Measurements from ENCODE around the gene PTCRA. TPM values are rescaled to one million over a fixed set of nuclear protein-coding genes. Genes with fewer than 3 reads are reported as not detected.

PTCRA gene
- total and polyA plus RNA-seq, 3 donors from 2014 or later: 0.56 TPM; not detected in 2

GRCh38 chr6:42973926-42974325 is 58.1 kb downstream of the PTCRA start:
- Histone ChIP-seq H3K4me1 (no peaks in the 10 kb centered on the region), H3K36me3 (ENCODE audit: low read depth, missing control alignments) (no peaks in the 10 kb centered on the region), H3K4me3 (no peak overlapping the region), H3K27me3 (no peaks in the 10 kb centered on the region), H3K27ac (no peak overlapping the region), H3K9me3 (no peaks in the 10 kb centered on the region)
- intact Hi-C loops (cut with DNase I; ENCODE audit: low total_unique reads): no loop called here
- WGBS, 2 donors: 84 to 97% methylated on average over 3 of the region's 3 CpGs
- no peak for DNase-seq
- TF ChIP-seq CTCF (IDR thresholded peaks at IDR 0.05) (no peak), POLR2A (IDR thresholded peaks at IDR 0.05) (no peak)

- H3K27ac ChIP-seq: no peak overlapping the region
- H3K4me3 ChIP-seq: no peak overlapping the region
- H3K27me3 ChIP-seq: no peaks in the 10 kb centered on the region
- TF ChIP-seq POLR2A (IDR thresholded peaks at IDR 0.05): no peak
- TF ChIP-seq CTCF (IDR thresholded peaks at IDR 0.05): no peak
- no peaks in the 10 kb centered on the region for H3K9me3 ChIP-seq
- 80 to 84% methylated on average over 5 of the region's 5 CpGs for WGBS, 2 donors
- intact Hi-C loops (cut with DNase I; ENCODE audit: low total_unique reads): no loop called here
- DNase-seq: no peak
- H3K4me1 ChIP-seq: peaks cover 7% of the 10 kb centered on the region
- no peaks in the 10 kb centered on the region for H3K36me3 ChIP-seq (ENCODE audit: low read depth, missing control alignments)
These were observed 59.2 kb downstream of the PTCRA start for GRCh38 chr6:42974919-42975505.

Other genes starting within 250 kb of the PTCRA start
- gene PRPH2, start 193.5 kb upstream of the PTCRA start, total RNA-seq: 1 to 10 TPM; 6.0 to 6.6 TPM
- 5.4 TPM for gene PRPH2, start 193.5 kb upstream of the PTCRA start, polyA plus RNA-seq (ENCODE audit: insufficient read depth, low read depth, low replicate concordance)
- 10 to 100 TPM; 40.2 to 52.1 TPM for gene TBCC, start 169.9 kb upstream of the PTCRA start, total RNA-seq
- 35.0 TPM for gene TBCC, start 169.9 kb upstream of the PTCRA start, polyA plus RNA-seq (ENCODE audit: insufficient read depth, low read depth, low replicate concordance)
- gene BICRAL, start 134.0 kb upstream of the PTCRA start, total RNA-seq: 10 to 100 TPM; 20.4 to 21.1 TPM
- gene BICRAL, start 134.0 kb upstream of the PTCRA start, polyA plus RNA-seq (ENCODE audit: insufficient read depth, low read depth, low replicate concordance): 12.5 TPM
- 10 to 100 TPM; 62.6 to 66.8 TPM for gene RPL7L1, start 36.4 kb upstream of the PTCRA start, total RNA-seq
- 51.4 TPM for gene RPL7L1, start 36.4 kb upstream of the PTCRA start, polyA plus RNA-seq (ENCODE audit: insufficient read depth, low read depth, low replicate concordance)
- gene CNPY3, start 13.4 kb downstream of the PTCRA start, total RNA-seq: 10 to 100 TPM; 40.4 to 46.7 TPM
- 74.8 TPM for gene CNPY3, start 13.4 kb downstream of the PTCRA start, polyA plus RNA-seq (ENCODE audit: insufficient read depth, low read depth, low replicate concordance)
- 1 to 10 TPM in 1 of 2 donors, under 1 TPM in 1; 0.31 to 1.7 TPM for gene GNMT, start 44.7 kb downstream of the PTCRA start, total RNA-seq
- gene GNMT, start 44.7 kb downstream of the PTCRA start, polyA plus RNA-seq (ENCODE audit: insufficient read depth, low read depth, low replicate concordance): 0.83 TPM
- 10 to 100 TPM; 22.5 to 50.4 TPM for gene PEX6, start 63.1 kb downstream of the PTCRA start, total RNA-seq
- gene PEX6, start 63.1 kb downstream of the PTCRA start, polyA plus RNA-seq (ENCODE audit: insufficient read depth, low read depth, low replicate concordance): 15.3 TPM
- gene PPP2R5D, start 68.5 kb downstream of the PTCRA start, total RNA-seq: 10 to 100 TPM; 73.4 to 74.5 TPM
- gene PPP2R5D, start 68.5 kb downstream of the PTCRA start, polyA plus RNA-seq (ENCODE audit: insufficient read depth, low read depth, low replicate concordance): 82.5 TPM
- gene MEA1, start 97.9 kb downstream of the PTCRA start, total RNA-seq: 100 to 1,000 TPM; 132 to 175 TPM
- gene MEA1, start 97.9 kb downstream of the PTCRA start, polyA plus RNA-seq (ENCODE audit: insufficient read depth, low read depth, low replicate concordance): 522 TPM
- gene KLHDC3, start 98.2 kb downstream of the PTCRA start, total RNA-seq: 100 to 1,000 TPM; 207 to 210 TPM
- 422 TPM for gene KLHDC3, start 98.2 kb downstream of the PTCRA start, polyA plus RNA-seq (ENCODE audit: insufficient read depth, low read depth, low replicate concordance)
- 10 to 100 TPM; 34.2 to 49.5 TPM for gene RRP36, start 105.6 kb downstream of the PTCRA start, total RNA-seq
- 39.9 TPM for gene RRP36, start 105.6 kb downstream of the PTCRA start, polyA plus RNA-seq (ENCODE audit: insufficient read depth, low read depth, low replicate concordance)
- gene CUL7, start 137.8 kb downstream of the PTCRA start, total RNA-seq: 10 to 100 TPM; 23.9 to 31.5 TPM
- gene CUL7, start 137.8 kb downstream of the PTCRA start, polyA plus RNA-seq (ENCODE audit: insufficient read depth, low read depth, low replicate concordance): 16.6 TPM
- 10 to 100 TPM; 37.2 to 54.8 TPM for gene MRPL2, start 143.4 kb downstream of the PTCRA start, total RNA-seq
- gene MRPL2, start 143.4 kb downstream of the PTCRA start, polyA plus RNA-seq (ENCODE audit: insufficient read depth, low read depth, low replicate concordance): 72.8 TPM
- 10 to 100 TPM; 41.1 to 49.4 TPM for gene KLC4, start 143.6 kb downstream of the PTCRA start, total RNA-seq
- gene KLC4, start 143.6 kb downstream of the PTCRA start, polyA plus RNA-seq (ENCODE audit: insufficient read depth, low read depth, low replicate concordance): 63.1 TPM
- gene PTK7, start 160.3 kb downstream of the PTCRA start, total RNA-seq: 10 to 100 TPM; 58.8 to 68.7 TPM
- 60.8 TPM for gene PTK7, start 160.3 kb downstream of the PTCRA start, polyA plus RNA-seq (ENCODE audit: insufficient read depth, low read depth, low replicate concordance)